OCI-LY1 (cell line): ENCODE results near the gene METTL21C.

ENCODE experiments used
- CTCF ChIP-seq: fragments of 200-600 bp; sonication (generic), shearing (Covaris generic); IDR thresholded peaks from 2 replicates; pipeline ENCODE4 v1.5.1; 2017; ENCODE audit warnings: mild to moderate bottlenecking, antibody characterized with exemption, low read length, moderate library complexity, mixed read lengths
- EZH2 ChIP-seq: fragments of 200-600 bp; sonication (generic), shearing (Covaris generic); IDR thresholded peaks from 2 replicates; pipeline ENCODE4 v1.8.0; 2017; ENCODE audit warnings: borderline replicate concordance, mixed run types, mild to moderate bottlenecking, antibody characterized with exemption, low read length, moderate library complexity, mixed read lengths

DNA sequence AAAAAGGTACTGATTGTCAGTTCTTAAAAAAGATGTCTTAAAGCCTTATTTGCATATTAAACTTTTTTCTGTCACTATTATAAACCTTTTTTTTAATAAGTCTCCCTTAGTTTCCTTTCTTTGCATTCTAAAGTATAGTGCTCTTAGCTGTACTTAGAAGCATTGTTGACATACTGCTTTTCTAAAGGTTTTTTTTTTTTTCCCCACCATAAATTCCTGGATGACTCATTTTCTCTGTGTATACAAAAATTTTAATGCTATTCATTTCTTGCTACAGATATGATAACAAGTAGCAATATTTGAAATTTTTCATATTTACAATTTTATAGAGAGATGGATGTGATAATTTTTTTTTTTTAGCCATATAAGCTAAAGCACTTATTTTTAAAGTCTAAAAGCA is 43.5 kb downstream of the METTL21C start:
- TF ChIP-seq CTCF, result no peak
- no peak for TF ChIP-seq EZH2
